Measurements from ENCODE around the gene SF3B3.
"Not testable (repeated sequence)": the region's sequence is repeated elsewhere in the genome, so short reads cannot be mapped to it uniquely, and the experiment has no call there.

SF3B3 gene

DNA sequence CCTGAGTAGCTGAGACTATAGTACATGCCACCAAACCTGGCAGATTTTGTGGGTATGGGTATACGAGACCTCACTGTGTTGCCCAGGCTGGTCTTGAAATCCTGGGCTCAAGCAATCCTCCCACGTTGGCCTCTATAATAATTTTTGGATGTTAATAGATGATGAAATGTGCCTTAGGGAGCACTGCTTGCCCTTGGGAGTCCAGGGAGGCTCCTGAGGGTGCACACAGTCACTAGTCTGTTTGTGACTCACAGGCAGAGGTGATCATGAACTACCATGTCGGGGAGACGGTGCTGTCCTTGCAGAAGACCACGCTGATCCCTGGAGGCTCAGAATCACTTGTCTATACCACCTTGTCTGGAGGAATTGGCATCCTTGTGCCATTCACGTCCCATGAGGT lies 46.1 kb downstream of the SF3B3 start:
- no peak for DNase-seq

DNA sequence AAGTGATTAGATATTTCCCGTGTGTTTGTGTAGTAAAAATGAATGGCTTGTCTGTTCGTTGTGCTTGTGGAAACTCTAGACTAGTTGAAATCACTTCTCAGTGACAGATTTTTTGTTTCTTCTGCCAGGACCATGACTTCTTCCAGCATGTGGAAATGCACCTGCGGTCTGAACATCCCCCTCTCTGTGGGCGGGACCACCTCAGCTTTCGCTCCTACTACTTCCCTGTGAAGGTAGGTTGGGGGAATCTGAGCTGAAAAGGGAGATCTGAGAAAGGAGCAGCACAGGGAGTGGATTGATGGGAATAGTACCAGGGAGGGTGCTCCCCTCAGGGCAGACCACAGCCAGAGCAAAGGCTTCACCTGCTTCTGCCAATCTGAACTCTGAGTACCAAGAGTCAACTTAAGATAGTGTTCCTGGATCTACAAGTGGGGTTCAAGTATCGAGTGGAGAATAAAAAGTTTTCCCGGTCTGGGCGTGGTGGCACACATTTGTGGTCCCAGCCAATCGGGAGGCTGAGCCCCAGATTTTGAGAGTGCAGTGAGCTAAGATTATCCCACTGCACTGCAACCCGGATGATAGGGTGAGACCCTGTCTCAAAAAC lies 47.5 kb downstream of the SF3B3 start:
- no peak for DNase-seq

DNA sequence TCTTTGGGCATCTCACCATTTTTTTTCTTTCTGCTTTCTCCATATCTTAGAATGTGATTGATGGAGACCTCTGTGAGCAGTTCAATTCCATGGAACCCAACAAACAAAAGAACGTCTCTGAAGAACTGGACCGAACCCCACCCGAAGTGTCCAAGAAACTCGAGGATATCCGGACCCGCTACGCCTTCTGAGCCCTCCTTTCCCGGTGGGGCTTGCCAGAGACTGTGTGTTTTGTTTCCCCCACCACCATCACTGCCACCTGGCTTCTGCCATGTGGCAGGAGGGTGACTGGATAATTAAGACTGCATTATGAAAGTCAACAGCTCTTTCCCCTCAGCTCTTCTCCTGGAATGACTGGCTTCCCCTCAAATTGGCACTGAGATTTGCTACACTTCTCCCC lies 48.0 kb downstream of the SF3B3 start:
- no peak for DNase-seq

DNA sequence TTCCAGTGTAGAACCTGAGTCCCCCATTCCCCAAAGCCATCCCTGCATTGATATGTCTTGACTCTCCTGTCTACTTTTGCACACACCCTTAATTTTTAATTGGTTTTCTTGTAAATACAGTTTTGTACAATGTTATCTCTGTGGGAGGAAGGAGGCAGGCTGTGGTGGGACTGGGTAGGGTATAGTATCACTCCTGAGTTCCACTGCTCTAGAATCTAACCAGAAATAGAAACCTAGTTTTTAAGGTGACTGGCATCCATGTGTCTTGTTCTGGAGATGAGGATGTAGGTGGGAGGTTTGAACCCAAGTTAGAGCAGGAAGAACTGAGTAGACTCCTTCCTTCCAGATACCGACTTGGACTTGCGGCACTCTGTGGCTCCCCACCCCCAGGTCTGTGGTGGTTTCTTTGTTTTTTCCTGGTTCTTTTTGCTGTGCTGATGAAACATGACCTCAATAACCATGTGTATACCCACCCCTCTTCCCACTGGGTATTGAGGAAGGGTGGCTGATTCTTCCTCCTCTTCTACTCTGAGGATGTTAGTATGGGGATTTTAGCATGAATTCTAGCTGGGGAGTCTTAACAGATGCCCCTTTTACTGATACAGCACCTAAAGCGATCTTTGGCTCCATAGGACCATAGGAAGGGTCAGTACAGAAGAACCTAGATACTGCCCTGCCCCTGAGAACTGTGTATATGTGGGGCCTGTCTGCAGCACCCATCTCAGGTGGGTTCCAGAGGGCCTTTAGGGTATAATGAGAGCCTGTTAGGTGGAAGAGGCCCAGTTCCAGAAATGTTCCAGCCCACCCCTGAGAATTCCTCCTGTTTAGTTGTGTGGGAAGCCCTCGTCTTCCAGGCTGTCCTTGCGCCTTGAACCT lies 48.7 kb downstream of the SF3B3 start:
- DNase-seq = no peak

DNA sequence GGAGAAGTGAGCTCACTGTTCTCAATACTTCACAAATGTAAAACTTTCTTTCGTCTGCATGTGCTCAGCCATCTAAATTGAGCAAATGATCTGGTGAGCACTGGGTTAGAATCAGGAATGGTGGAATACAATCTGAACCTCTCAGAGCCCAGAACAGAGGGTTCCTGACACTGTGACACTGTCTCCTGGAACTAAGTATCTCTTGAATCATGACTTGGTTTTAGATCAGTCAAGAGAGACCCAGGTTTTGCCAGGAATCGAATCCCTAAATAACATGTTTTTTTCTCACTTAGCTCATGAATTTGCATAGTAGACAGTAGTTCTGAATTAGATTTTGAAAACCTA lies 49.3 kb downstream of the SF3B3 start:
- DNase-seq = no peak

DNA sequence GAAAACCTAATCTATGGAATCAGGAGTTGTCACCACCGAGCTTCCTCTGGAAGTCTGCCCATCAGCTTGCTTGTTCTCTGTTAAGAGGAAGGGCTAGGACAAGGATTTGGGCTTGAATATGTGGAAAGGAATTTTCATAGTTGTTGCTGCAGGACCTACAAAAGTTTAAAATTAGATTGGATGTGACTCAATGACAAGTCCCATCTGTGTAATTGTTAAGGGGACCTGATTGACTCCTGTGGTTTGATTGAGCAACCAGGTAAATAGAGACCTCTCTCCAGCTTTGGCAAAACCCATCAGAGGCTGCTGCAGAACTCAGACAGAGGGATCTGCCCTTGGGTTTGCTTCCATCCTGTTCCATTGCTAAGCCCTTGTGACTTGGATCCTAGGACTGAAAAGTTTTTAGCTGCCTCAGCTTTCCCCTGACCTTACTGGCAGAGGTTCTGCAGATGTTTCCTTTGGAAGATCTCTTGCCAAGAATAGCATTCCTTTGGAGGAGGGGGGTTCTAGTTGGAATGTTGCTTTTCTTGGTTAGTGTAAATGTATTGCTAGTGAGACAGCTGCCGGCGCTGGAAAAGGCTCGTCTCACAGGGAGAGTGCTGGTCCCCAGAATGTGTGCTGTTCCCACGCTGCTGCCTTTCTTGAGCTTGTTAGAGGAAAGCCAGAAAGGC lies 50.0 kb downstream of the SF3B3 start:
- no peak for DNase-seq

DNA sequence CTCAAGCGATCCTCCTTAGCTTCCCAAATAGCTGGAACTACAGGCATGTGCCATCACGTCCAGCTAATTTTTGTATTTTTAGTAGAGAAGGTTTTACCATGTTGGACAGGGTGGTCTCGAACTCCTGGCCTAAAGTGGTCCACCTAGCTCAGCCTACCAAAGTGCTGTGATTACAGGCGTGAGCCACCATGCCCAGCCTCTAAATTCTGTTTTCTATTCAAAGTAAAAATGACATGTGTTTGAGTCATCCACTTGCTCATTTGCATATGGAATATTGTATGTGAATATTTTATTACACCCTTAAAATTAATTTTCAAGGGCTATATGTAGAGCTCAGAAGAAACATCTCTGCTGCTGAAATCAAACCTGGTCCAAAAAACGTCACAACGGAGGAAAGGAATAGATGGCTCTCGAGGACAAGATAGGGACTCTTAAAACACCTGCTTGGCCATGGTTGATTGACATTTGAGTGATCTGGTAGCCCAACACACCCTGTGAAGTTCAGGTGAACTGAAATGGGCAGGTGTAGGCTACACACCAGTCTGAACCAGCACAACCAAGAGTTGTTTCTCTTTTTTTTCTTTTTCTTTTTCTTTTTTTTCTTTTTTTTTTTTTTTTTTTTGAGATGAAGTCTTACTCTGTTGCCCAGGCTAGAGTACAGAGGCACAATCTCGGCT lies 51.1 kb downstream of the SF3B3 start:
- DNase-seq = no peak

DNA sequence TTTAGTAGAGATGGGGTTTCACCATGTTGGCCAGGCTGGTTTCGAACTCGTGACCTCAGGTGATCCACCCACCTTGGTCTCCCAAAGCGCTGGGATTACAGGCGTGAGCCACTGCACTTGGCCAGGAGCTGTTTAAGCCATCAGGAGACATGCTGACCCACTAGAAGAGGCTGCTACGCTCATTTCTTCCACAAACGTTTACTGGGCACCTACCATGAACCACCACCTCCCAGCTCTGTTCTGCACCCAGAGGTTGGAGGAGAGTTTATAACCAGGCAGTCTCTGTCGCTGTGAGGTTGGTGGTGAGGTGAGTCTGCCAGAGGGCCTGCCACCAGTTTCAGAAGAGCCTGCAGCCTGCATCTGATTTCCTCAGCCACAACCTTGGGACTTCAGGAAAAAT lies 51.8 kb downstream of the SF3B3 start:
- no peak for DNase-seq

DNA sequence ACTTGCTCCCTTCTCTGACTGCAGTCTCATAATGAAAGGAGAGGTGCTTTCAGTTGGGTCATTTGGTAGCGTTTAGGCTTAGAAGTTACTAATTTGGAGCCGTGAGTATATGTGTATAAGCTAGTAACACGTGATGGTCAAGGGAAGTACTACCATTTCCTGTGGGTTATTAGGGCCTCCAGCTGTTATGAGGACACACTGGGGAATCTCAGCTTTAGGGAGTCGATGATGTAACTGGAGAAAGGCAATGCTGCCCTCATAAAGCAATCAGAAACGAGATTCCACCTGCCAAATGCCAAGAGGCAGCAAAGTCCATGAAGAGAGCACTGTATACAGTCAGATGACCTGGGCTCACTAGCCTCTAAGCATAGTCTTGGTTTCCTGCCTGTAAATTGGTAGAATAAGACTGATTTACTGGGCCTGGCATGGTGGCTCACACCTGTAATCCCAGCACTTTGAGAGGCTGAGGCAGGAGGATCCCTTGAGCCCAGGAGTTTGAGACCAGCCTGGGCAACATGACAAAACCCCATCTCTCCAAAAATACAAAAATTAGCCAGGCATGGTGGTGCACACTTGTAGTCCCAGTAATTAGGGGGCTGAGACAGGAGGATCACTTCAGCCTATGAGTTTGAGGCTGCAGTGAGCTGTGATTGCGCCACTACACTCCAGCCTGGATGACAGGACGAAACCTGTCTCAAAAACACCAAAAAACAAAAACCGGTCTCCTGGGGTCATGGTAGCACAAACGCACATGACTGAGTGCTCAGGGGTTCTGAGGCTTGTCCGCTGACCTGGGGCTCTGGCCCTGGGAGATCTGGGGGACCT lies 53.0 kb downstream of the SF3B3 start:
- no peak for DNase-seq

DNA sequence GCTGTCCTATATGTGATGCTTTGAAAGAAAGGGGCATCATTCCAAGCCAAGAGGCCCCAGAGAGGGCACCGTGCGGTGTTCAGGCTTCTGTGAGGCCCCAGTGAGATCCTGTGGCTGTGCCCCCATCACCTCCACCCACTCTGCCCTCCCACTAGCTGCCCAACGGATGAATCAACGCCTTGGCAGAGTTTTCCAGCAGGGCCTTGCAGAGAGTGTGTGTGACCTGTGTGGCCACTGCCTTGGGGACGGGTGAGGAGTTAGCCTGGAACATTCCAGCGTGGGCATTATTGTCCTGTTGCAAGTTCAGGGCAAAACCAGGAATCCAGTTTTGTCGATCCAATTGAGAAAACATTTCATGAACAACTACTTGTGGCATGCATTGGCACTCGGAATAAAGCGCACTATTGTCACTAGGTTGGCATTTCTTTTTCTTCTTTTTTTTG lies 53.7 kb downstream of the SF3B3 start:
- DNase-seq = no peak

DNA sequence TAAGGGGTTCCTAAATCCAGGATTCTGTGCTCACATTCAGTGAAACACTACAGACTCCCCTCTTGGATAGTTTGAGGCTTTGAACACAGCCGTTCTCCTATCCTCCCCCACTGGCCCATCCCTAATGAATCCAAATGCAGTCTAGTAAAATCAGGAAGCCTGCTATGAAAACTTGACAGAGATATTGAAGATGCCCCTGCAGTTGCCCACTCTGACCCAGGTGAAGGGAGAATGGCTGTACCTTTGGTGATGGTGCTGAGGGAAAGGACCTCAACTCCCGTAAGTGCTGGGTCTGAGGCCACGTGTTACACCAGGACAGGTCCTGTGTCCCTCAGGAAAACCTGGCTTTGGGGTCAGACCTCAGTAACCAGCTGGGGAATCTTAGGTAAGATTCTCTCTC lies 54.4 kb downstream of the SF3B3 start:
- DNase-seq = no peak

DNA sequence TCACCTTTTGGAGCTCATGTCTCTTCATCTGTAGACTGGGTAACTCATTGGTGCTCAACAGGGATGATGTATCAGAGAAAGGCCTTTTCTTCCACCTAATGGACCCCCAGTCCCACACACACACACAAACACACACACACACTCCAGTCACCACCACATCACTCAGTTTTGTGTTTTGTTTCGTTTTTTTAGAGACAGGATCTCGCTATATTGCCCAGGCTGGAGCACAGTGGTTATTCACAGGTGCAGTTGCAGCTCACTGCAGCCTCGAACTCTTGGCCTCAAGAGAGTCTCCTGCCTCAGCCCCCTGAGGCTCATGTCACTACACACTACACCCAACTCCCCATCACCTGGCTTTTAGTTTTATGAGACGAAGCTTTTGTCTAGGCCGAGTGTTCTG lies 55.6 kb downstream of the SF3B3 start:
- DNase-seq = no peak

DNA sequence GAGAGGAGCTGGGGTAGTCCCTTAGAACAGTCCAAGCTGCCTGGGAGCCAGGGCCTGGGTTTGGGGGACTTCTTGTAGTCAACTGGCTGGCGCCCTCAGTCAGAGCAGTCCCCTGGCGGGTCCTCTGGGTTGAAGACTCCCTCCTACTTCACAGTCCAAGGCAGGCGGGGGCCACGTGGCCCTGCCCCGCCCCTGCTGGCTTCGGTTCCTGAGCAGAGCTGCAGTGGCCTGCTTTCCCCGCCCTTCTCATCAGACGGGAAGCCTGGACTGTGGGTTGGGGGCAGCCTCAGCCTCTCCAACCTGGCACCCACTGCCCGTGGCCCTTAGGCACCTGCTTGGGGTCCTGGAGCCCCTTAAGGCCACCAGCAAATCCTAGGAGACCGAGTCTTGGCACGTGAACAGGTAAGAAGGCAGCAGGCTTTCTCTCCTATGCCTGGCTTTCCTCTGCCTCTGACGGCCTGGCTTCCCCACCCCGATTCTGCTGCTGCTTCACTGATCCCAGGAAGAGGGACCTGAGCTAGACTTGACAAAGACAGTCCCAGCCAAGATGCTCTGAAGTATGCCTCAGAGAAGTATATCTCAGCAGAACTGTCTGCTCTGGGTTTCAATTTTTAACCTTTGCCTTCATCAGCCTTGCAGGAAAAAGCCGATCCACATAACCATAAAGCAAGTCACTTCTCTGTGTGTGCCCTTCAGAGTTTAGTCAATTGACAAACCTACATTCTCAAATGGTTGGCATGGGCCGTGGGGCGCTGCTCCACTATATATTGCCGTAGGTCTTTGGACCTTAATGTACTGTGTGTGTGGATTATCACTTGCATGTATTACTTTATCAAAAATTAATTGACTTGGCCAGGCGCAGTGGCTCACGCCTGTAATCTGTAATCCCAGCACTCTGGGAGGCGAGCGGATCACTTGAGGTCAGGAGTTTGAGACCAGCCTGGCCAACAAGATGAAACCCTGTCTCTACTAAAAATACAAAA lies 56.3 kb downstream of the SF3B3 start:
- DNase-seq = no peak

DNA sequence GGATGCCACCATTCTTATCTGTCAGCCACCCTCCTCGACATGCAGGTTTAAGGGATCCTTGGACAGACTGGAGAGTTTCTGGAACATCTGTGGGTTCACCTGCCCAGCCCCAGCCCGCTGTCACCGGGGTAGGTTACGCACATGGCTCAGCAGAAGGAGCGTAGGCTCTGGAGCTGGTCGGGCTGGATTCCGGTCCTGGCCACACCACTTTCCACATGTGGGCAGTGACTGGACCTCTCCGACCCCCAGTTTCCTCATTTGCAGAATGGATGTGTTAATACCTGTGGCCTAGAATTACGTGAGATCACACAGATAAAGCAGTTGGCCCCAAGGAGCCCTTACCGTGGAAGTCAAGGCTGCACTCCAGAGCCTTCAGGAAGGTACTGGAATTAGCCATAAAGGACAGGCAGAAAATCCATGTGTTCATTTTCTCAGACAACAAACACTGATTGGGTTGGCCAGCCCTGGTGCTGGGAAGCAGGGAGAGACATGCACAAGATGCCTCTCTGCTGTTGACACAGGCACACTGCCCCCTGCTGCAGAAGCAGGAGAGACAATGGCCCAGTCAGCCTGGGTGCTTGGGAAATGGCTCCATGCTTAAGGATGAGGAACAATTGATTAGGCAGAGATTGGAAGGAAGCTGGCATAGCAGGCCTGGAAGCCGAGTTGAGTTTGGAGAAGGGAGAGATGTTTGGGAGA lies 58.8 kb downstream of the SF3B3 start:
- DNase-seq = peak in 1 of 2 experiments; percentile 21

DNA sequence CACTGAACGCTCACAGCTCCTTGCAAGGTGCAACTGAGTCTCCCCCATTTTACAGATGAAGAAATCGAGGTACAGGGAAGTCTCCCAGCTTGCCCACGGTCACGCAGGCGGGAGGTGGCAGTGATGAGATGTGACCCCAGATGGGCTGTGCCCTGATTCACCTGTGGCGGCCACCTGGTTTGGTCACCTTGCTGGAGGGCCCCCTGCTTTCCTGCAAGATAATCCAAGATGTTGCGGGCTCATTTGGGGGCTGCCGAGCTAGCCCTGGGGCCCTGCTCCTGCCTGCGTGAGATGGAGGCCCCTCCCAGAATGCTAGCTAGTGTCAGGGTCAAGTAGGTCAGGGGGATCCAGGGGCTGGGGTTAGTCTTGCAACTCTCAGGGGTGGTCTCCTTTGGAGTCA lies 63.1 kb downstream of the SF3B3 start:
- no peak for DNase-seq

DNA sequence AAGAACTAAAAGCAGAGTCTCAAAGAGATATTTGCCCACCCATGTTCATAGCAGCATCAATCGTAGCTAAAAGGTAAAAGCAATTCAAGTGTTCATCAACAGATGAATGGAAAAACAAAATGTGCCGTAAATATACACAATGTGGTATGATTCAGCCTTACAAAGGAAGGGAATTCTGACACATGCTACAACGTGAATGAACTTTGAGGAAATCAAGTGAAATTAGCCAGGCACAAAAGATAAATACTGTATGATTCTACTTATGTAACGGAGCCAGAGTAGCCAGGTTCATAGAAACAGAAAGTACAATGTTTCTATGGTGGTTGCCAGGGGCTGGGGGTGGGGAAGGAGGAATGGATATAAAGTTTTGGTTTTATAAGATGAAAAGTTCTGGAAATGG lies 64.9 kb downstream of the SF3B3 start:
- DNase-seq = no peak

DNA sequence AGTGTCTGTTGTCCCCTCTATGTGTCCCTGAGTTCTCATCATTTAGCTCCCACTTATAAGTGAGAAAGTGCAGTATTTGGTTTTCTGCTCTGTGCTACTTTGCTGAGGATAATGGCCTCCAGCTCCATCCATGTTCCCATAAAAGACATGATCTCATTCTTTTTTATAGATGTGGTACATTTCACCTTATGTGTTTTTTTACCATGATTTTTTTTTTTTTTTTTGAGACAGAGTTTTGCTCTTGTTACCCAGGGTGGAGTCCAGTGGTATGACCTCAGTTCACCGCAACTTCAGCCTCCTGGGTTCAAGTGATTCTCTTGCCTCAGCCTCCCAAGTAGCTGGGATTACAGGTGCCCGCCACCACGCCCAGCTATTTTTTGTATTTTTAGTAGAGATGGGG lies 65.8 kb downstream of the SF3B3 start:
- not testable (repeated sequence) for DNase-seq

DNA sequence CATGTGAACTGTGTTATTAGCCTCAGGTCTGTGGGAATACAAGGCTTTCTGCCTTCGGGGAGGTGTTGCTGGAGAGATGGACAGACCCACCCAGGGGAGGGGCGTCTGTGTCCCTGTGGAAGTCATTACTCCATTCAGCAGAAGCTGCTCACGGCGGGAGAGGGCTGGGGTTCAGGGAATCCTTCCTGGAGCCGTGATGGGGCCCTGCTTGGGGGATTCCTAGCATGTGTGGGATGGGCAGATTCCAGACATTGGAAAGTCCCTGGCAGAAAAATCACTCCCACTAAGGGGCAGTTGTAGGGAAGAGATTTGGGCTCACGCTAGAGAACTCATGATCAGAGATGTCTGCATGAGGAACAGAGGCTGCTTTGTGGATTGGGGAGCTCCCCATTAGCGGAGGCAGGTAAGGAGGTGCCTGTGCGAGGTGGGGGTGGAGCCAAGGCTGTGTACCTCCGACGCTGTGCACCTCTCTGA lies 66.4 kb downstream of the SF3B3 start:
- no peak for DNase-seq

DNA sequence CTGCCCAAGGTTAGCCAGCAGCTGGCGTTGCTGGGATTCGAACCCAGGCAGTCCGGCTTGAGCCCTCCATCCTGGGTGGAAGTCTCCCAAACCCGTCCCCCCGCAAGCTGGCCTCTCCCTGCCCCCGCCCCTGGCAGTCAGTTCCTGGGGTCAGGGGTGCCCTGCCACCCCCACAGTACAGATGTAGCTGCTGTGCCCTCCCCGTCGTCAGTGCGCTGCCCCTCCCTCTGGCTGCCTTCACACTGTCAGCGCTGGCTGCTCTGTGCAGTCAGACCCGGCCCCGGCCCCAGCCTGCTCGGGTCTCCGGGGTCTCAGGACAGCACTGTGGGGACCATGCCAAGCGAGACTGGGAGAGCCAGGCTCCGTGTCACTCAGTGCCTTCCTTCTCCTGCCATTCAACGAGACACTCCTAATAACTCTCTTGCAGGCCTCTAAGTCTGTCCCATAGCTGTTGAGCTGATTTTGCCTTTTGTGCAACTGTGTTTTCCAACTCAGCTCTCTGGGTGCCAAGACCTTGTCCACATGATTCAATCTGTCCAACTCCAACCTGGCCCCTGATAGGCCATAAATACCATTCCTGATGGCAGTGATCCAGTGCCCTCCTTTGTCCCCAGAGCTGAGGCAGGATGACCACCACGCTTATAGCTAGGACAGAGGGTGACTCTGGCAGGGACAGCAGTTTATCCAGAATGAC lies 67.3 kb downstream of the SF3B3 start:
- no peak for DNase-seq

DNA sequence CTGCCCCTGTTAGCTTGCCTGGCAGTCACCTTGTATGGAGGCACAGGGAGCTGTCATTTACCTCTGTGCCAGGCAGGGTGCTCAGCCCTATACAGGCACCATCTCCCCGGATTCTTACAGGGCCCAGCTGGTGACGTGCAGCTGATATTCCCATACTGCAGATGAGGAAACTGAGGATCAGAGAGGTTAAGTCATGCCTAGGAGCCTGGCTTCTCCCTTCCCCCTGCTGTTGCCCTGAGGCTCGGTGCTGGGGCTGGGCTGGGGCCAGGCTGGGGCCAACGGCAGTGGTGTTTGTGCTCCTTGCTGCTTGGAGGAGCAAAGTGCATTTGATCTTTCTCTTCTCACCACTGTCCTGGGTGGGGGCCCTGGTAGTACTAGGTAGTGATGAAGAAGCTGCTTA lies 68.0 kb downstream of the SF3B3 start:
- DNase-seq = no peak

Measured in NCI-H526 (cell line).